Fibroblast of skin of back (primary cell): ENCODE measurements around the gene TMTC4.
"Not testable (repeated sequence)": the region's sequence is repeated elsewhere in the genome, so short reads cannot be mapped to it uniquely, and the experiment has no call there.

Source experiments
- DNase-seq: peaks from one replicate; pipeline ENCODE4 v3.0.0-alpha.2; 2013

Gene TMTC4

DNA sequence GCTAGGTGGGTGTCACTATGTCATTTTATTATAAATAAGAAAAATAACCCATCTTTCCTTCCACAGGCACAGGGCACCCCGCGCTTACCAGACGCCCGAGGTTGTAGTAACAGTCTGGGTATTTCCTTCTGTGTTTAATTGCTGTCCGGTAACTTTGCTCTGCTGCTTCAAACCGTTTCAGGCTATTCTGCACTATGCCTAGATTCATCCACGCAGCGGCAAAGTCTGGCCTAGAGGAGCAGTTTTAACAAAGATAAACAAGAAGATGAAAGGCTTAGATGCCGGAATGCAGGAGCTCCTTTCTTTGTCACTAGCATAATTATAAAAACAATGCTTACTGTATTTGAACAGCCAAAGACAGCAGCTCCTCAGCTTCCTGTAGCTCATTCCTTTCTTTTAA is 49.1 kb downstream of the TMTC4 start:
- peak; percentile 21 for DNase-seq

DNA sequence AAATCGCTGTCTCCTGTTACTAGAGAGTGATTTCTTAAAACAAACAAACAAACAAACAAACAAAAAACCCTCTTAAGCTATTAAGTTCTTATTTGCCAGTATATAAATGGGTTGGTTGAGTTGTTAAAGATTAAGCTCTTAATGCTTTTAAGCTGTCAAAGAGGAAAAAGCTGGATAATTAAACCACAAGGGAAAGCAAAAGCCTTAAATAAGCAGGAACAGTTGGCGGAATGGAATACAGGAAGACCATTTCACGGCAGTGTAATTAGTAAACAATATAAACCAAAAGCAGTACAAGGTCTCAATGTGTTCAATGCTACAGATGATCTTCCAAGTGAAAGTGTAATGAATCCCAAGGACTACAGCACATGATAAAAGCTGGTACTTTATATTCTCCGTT is 53.8 kb downstream of the TMTC4 start:
- no peak for DNase-seq

DNA sequence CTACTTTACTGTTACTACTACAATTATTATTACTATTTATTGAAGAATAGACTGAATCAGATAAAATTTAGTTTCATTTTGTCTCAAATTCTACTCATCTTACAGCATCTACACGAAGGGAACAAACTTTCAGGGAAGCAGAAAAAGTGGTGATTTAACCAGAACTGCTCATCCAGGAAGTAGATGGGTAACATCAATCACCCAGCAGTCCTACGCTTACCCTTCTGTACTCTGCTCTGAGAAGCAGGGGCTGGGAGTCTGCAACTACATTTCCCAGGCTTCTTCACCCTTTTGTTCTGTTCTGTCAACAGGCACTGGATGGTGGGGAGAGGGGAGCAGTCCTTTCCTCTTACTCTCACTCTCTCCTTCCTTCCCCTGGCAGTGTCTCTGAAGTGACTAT is 54.7 kb downstream of the TMTC4 start:
- no peak for DNase-seq

DNA sequence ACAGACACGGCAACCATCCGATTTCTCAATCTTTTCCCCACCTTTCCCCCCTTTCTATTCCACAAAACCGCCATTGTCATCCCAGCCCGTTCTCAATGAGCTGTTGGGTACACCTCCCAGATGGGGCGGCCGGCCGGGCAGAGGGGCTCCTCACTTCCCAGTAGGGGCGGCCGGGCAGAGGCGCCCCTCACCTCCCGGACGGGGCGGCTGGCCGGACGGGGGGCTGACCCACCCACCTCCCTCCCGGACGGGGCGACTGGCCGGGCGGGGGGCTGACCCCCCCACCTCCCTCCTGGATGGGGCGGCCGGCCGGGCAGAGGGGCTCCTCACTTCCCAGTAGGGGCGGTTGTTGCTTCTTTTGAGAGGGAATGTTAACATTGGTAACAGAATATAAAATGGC is 55.7 kb downstream of the TMTC4 start:
- not testable (repeated sequence) for DNase-seq

DNA sequence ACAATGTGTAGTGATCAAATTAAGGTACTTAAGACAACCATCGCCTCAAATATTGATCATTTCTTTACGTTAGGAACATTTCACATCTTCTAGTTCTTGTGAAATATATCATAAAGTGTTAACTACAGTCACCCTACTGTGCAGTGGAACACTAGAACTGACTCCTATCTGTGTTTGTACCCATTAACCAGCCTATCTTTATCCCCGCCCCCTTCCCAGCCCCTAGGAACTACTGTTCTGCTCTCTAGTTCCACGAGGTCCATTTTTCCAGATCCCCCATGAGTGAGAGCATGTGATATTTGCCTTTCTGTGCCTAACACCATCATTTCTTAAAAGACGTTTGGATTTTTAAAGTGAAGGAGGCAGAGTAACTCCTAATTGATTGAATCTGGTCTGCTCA is 61.6 kb downstream of the TMTC4 start:
- DNase-seq: no peak

DNA sequence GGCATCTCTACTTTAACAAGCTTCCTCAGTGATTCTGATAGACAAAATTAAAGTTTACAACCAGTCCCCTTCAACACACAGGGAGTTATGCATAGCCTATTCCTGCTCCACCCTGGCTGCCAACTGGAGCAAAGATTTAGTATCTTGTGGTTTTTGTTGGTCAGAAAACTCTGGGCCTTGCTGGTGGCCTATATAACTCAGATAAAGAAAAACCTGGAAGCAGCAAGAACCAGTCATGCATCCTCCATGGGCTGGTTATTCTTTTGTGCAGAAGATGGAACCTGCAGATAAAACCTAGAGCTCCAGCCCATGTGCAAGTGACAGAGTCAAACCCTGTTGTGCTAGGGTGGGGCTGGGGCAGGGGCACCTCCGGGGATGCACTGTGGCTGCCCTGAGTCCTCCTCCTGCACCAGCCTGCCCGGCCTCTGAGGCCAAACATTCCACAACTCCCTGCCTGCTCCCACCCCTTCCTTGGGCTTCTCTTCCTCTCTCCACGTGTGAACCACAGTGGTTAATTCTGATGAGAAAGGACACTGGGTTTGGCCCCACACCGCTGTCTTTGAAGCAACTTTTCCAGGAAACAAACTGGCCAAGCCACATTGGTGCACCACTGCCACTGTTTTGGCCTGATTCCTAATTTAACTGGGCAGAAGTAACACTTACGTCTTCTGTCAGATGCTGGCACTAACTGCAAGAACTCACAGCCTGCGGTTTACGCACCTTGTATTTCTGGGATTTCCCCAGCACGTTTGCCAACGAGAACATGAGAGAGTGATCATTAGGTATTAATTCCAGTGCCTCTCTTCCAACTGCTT is 62.7 kb downstream of the TMTC4 start:
- no peak for DNase-seq

DNA sequence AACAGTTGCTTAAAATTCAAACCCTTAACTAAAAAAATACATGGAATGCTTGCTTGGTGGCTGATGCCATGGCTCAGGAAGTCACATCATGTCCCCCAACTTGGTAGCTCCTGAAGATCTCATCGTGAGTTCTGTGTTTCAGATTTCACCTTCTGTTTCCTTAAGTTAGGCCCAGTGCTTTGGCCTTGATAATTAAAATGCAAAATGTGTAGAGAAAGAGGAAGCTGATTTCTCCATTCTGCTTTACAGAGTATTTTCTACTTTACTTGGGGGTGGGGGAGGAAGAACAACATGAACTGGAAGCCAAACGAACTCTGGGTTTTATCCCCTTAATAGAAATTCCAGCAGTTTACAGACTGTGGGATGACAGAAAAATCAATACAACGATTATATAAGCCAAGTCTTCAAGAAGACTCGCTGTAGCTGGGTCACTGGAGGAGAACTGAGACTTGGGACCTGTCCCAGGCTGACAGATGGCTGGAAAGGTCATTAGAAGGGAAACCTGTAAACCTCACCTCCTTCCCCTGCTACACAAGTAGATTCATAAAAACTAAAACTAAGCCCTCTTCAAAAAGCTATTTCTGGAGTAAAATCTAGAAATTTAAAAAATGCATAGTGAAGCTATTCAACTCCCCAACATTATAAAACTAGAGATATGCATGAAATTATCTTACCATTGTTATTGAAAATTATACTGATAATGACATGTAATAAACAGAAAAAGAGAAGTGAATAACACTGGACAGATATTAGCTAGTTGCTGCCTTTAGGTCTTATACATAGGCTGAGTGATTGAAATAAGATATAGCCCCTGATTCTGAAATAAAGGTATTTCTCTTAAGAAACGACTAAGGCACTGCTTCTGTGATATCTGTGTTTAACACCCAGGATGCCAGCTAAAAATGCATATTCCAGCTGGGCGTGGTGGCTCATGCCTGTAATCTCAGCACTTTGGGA is 63.9 kb downstream of the TMTC4 start:
- no peak for DNase-seq

DNA sequence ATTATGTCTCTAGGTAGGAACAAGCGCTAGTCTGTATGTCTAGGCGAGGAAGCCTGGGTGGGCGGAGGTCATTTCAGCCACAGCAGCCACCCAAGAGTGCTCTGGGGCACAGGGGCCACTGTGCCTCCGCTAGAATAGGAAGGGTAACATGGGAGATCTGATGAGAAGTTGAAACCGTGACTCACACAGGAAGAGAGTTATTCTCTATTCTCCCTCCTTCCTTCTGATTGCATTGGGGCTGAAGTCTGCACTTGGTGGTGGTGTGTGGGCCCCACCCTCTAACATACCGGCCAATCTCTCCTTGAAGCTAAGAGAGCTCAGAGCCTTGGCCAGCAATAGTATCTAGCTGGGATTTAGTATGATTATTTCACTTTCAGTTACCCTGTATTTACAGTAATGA is 65.7 kb downstream of the TMTC4 start:
- no peak for DNase-seq

DNA sequence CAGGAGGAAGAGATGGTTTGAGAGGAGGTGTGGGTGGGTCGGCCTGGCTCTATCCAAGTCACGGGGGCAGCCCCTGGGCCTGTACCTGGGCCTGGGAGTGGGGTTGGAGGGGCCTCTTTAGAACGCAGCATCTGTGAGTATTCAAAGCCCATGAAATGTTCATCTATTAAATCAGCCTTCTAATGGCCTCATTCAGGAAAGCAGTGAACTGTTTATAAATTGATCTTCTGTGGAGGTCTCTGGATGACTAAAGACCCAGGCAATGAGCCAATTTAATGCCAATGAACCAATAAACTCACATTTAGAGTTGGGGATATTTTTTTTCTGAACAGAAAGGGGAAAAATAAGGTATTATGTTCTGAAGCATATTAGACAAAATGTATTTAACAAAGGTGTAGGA is 66.1 kb downstream of the TMTC4 start:
- no peak for DNase-seq

DNA sequence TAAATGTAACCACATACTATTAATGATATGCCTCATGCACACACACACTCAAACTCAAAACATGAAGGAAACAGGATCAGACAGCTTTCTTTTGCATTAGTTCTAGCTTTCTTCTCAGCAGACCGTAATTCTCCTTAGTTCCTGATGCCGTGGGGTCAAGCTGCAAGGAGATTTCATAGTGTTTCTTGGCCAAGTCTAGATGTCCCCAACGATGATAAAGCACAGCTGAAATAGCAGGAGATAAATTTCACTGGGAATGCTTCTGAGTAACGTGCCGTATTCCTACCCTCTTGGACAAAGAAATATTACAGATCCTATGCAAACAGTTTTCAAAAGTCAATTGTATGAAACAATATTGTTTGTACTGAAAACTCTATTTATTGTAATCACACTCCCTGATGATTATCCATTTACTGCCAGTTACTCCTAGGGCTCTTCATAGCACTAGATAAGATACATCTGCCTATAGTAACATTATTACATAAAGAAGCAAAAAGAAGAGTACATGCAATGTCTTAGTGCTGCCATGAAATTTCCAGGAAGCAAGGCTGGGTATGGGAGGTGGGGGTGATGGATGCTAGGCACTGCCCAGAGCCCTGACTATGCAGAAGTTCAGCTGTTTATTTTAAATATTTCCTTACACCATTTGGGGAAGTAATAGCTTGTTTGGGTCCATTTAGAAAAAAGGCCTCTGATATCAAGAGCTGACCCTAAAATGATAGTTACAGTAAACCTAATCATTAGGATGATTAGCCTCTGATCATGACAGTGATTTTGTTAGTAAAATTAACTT is 69.5 kb downstream of the TMTC4 start:
- no peak for DNase-seq

DNA sequence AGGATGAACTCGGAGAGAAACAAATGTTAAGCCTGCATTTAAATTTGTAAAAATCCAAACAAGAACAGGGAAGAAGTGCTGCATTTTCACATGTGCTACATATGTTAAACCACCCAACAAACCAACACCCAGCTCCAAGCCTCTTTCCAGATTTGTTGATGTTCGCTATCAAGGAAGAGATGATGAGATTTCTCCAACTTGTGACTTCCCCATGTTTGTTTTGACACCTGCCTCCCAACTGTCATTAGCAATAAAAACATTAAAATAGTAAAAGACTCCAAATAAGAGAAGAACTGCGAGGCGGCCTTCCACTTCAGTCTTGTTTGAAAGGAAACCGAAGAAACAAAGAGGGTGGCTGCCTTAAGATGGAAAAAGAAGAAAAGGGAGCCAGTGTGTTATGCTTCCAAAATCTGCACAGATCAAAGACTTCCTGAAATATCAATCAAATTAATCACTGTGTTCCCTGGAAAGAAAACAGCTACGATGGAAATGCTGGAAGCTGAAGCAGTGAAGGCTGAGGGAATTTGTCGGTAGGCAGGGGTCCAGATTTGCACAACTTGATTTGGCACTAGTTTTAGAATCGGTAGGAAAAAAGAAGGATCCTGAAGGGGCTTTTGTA is 72.0 kb downstream of the TMTC4 start:
- no peak for DNase-seq

DNA sequence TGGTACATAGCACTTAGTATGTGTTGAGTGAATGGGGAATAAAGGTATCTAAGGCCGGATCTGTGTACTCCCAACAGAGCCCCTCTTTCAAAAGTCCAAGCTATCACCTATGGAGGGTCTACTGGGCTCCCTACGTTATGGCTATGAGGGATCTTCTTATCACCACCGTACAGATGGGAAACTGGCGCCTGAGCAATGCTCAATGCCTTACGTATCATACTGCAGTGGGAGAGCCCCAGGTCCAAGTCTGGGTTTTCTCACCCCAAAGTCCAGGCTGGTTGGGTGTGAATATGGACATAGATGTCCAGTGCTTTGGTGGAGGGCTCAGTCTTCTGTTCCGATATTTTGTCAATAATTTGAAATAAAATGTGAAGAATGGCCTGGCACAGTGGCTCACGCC is 72.9 kb downstream of the TMTC4 start:
- DNase-seq: no peak

DNA sequence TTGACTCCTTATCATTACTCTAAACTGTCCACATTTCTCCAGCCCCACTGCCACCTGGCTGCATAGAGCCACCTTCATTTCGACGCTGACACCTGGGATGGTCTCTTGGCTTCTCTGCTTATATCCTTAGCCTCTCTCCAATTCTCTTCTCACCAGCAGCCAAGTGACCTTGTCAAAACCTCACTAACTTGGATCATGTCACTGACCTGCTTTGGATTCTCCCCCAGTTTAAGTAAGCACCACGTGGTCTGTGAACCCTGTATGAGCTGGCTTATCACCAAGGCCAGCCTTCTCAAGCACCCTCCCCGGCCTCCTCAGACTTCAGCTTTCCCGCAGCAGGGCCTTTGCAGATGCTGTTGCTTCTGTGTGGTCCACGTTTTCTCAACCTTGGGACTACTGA is 73.7 kb downstream of the TMTC4 start:
- DNase-seq: no peak

DNA sequence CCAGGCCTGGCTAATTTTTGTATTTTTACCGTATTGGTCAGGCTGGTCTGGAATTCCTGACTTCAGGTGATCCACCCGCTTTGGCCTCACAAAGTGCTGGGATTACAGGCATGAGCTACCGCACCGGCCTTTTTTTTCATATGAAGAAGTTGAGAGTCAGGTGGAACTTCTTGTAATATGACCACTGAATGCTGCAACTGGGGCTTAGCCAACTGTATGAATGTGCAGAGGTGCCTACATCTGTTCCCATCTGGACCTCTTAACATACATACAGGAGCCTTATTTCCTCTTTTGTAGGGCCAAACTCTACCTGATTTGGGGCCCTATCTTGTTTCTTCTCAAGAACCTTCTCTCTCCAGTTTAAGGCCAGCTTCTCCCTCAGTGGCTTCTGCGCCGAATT is 74.1 kb downstream of the TMTC4 start:
- DNase-seq: no peak

DNA sequence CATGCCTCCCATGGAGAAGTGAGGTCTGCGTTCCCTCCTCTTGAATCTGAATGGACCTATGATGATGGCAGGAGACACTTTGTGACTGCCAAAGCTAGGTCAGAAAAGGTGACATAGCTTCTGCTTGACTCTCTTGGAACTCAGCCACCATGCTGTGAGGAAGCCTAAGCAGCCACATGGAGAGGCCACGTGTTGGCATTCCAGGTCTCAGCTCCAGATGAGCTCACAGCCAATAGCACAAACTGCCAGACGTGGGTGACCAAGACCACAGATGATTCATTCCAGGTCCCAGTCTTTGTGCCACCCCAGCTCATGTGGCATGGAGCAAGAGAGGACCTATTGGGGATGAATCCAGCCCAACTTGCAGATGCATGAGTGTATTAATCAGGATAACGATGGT is 77.3 kb downstream of the TMTC4 start:
- peak; percentile 43 for DNase-seq

DNA sequence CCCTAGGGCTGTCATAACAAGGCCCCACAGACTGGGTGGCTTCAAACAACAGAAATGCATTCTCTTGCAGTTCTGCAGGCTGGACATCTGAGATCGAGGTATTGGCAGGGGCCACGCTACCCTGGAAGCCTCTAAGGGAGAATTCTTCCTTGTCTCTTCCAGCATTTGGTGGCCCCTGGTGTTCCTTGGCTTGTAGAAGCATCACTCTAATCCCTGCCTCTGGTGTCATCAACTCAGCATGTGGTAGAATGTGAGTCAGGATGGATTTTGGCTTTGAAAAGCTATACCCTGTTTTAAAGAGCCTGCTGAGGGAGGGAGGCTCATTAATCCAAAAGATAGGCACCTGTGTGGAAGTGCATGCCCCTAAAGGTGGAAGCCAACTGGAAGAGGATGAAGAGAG is 78.1 kb downstream of the TMTC4 start:
- DNase-seq: peak; percentile 12

DNA sequence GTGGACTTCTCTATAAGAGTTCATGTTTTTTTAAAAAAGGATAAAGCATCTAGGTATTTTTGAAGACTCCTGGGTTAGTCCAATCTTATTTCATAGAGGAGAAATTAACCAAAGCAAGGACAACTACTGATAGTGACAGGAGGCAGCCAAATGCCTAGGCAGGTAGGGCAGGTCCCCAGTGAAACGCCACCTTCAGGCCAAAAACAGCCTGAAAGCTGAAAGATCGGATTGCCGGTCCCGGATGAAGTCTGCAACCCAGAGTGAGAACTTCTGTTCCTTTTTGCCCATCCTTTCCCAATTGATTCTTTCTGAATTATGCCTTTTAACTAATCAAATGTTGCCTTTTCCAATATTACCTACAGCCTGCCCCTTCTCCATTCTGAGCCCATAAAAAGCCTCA is 79.9 kb downstream of the TMTC4 start:
- DNase-seq: no peak

DNA sequence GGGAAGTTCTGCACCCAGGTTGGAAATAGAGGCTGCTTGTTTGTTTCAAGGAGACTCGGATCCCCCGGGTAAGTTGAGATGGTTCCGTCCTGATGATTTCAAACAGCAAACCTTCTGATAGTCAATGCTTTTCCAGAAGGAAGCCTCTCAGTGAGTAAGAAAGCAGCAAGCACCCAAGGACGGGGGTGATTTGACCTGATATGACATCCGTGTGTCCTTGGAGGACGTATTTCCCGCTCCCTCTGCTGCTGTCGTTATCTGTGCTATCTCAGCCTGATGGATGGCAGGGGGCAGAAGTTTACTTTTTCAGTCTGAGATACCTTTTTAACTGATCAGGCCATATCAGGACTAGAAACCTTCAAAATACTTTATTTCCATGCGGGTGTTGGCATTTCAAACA is 80.3 kb downstream of the TMTC4 start:
- no peak for DNase-seq

DNA sequence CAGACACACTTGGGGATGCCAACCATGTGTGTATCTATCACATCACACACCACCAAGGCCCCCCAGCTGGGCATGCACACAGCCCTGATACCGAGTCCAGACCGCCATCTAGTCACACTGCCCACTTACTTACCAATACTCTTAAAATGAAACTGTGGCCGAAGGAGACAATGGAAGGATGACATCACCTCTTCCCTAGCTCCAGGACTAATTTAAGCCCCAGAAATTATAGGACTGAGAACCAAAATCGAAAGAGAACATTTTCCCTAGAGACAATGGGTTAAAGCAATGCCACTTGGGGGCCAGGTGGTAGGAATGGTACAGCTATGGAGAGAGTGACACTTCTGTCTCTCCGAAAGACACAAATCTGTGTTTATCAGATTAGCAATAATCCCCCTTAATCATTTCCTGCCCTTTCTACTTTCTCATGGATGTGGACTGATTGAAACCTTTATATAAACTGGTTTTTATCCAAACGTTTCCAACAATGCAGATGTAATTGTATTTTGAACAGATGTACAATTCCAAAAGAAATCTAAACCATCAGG is 85.3 kb downstream of the TMTC4 start:
- peak; percentile 3 for DNase-seq

DNA sequence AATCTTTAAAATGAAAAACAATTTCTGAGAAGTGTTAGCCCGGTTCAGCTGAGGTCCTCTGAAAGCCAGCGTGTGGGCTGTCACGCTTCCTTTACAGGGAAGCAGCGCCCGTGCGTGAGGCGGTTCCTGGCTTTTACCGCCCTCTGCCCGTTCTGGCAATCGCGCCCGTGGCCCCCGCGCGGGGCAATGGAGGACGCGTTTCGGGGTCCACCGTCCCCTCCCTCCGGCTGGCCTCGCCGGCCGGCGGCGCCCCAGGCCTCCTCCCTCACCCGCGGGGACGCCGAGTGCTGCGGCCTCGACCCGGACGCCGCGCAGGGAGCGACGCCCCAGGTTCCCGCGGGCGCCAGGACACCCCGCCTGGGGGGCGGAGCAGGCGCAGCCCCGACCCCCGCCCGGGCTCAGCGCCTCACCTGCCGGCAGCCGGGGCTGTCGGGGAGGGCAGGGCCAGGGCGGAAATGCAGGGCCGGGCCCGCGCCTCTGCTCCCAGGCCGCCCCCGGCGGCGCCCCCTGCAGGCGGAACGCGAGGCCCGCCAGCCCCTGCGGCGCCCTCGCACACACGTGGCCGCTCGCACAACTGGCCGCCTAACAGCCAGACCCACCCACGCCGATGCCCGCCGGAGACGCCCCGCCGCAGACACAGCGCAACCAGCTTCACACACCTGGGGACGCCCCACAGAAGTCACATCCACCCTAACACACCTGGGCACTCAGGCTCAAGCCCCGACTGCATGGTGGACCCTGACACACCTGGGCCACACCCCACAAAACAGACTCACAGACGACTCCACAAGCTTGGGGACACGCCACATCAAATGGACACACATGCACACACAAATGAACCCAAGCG is 86.0 kb downstream of the TMTC4 start, which contains the start of gene GGACT:
TSS of gene GGACT (minus strand) at position 459 of the 847 bp plus-strand sequence. CDS start 56,198 bp downstream, outside the sequence.
- peak; percentile 66 for DNase-seq

DNA sequence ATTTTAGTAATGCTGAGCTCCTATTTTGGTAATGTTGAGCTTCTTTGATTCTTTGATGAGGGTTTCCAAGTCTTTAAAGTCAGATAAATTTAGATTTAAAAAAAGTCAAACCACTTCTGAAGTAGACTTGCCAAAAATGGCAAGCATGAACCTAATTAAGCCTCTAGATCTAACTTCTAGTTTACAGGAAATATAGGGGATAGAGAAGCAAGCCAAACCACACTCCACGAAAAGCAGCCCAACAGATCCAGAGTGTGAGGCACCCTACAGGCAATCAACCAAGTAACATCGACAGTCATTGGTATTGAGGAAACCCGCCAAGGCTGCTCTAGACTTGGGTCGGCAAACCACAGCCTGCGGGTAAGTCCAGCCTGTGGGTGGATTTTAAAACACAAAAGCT is 89.7 kb downstream of the TMTC4 start:
- DNase-seq: no peak
